ENCODE measurements around the gene SUN1. TPM values are rescaled to one million over a fixed set of nuclear protein-coding genes. Genes with fewer than 3 reads are reported as not detected.

Gene SUN1
- total RNA-seq, 2 experiments from 2014 or later = 104 to 108 TPM

- Mint-ChIP-seq H3K9me3 (no peaks in the 10 kb centered on the region), H3K4me1 (ENCODE audit: low read depth) (peaks cover 13% of the 10 kb centered on the region), H3K36me3 (ENCODE audit: low read depth) (peaks cover 34% of the 10 kb centered on the region), H3K27me3 (no peaks in the 10 kb centered on the region), H3K27ac (no peak overlapping the region), H3K4me3 (no peak overlapping the region)
- Histone ChIP-seq H3K4me3 (ENCODE audit: low read length) (no peak overlapping the region), H3K27ac (ENCODE audit: low read depth in 1 of 2, low read length in 2 of 2) (no peak overlapping the region), H3K36me3 (ENCODE audit: insufficient read depth, low read length) (peaks cover 61% of the 10 kb centered on the region), H3K9me3 (ENCODE audit: control insufficient read depth in 1 of 2, insufficient read depth in 1 of 2, low read length in 2 of 2) (no peaks in the 10 kb centered on the region), H3K4me1 (ENCODE audit: insufficient read depth, low read length) (peaks cover 41% of the 10 kb centered on the region), H3K27me3 (ENCODE audit: control insufficient read depth in 1 of 2, insufficient read depth in 2 of 2, low read length in 2 of 2) (no peaks in the 10 kb centered on the region)
- intact Hi-C loops (cut with DNase I, micrococcal nuclease) = no loop called here
- POLR2A ChIA-PET = no interaction called here
- DNase-seq (peak in 1 of 14 experiments; percentile 0), ATAC-seq (ENCODE audit: poor library complexity) (no peak)
- CTCF ChIA-PET = no interaction called here
- TF ChIP-seq CTCF (IDR thresholded peaks at IDR 0.05) = no peak
These were observed 53.8 kb downstream of the SUN1 start for GRCh38 chr7:885893-886625.

GRCh38 chr7:886626-887487, 54.6 kb downstream of the SUN1 start:
- ChIA-PET CTCF (no interaction called here), POLR2A (no interaction called here)
- Mint-ChIP-seq H3K4me3 (no peak overlapping the region), H3K27ac (no peak overlapping the region), H3K27me3 (no peaks in the 10 kb centered on the region), H3K4me1 (ENCODE audit: low read depth) (peaks cover 10% of the 10 kb centered on the region), H3K36me3 (ENCODE audit: low read depth) (peaks cover 39% of the 10 kb centered on the region), H3K9me3 (no peaks in the 10 kb centered on the region)
- Histone ChIP-seq H3K9me3 (ENCODE audit: control insufficient read depth in 1 of 2, insufficient read depth in 1 of 2, low read length in 2 of 2) (no peaks in the 10 kb centered on the region), H3K4me1 (ENCODE audit: insufficient read depth, low read length) (peaks cover 38% of the 10 kb centered on the region), H3K27me3 (ENCODE audit: control insufficient read depth in 1 of 2, insufficient read depth in 2 of 2, low read length in 2 of 2) (no peaks in the 10 kb centered on the region), H3K27ac (ENCODE audit: low read depth in 1 of 2, low read length in 2 of 2) (no peak overlapping the region), H3K4me3 (ENCODE audit: low read length) (no peak overlapping the region), H3K36me3 (ENCODE audit: insufficient read depth, low read length) (peaks cover 65% of the 10 kb centered on the region)
- intact Hi-C loops (cut with DNase I, micrococcal nuclease) = no loop called here
- DNase-seq = no peak
- no peak for ATAC-seq (ENCODE audit: poor library complexity)
- no peak for TF ChIP-seq CTCF (IDR thresholded peaks at IDR 0.05)

- H3K4me1 Mint-ChIP-seq (ENCODE audit: low read depth) = peaks cover 7% of the 10 kb centered on the region
- Histone ChIP-seq H3K4me3 (ENCODE audit: low read length) (no peak overlapping the region), H3K4me1 (ENCODE audit: insufficient read depth, low read length) (peaks cover 33% of the 10 kb centered on the region), H3K27me3 (ENCODE audit: control insufficient read depth in 1 of 2, insufficient read depth in 2 of 2, low read length in 2 of 2) (no peaks in the 10 kb centered on the region), H3K9me3 (ENCODE audit: control insufficient read depth in 1 of 2, insufficient read depth in 1 of 2, low read length in 2 of 2) (no peaks in the 10 kb centered on the region), H3K36me3 (ENCODE audit: insufficient read depth, low read length) (peaks cover 68% of the 10 kb centered on the region), H3K27ac (ENCODE audit: low read depth in 1 of 2, low read length in 2 of 2) (no peak overlapping the region)
- H3K4me3 Mint-ChIP-seq = no peak overlapping the region
- DNase-seq = no peak
- POLR2A ChIA-PET = no interaction called here
- peaks cover 45% of the 10 kb centered on the region for H3K36me3 Mint-ChIP-seq (ENCODE audit: low read depth)
- CTCF ChIA-PET = no interaction called here
- ATAC-seq (ENCODE audit: poor library complexity) = no peak
- intact Hi-C loops (cut with DNase I, micrococcal nuclease) = no loop called here
- H3K27me3 Mint-ChIP-seq = no peaks in the 10 kb centered on the region
- no peak overlapping the region for H3K27ac Mint-ChIP-seq
- no peaks in the 10 kb centered on the region for H3K9me3 Mint-ChIP-seq
- TF ChIP-seq CTCF (IDR thresholded peaks at IDR 0.05) = no peak
These were observed 55.2 kb downstream of the SUN1 start for GRCh38 chr7:887488-887820.
